WTC11 (cell line): ENCODE measurements around the gene SORCS1. TPM values are rescaled to one million over a fixed set of nuclear protein-coding genes. Genes with fewer than 3 reads are reported as not detected.

Source experiments
- ATAC-seq: fragments of 200-7000 bp; cut with Tn5 transposase; 2 replicates; pipeline ENCODE4 v1.10.0; 2021; ENCODE audit warnings: mild to moderate bottlenecking, moderate library complexity
- CTCF ChIA-PET: fragments of 300-600 bp; sonication (Branson Sonifier 250); formaldehyde crosslinking; loops from one replicate; lab custom pipeline; 2021; ENCODE audit warnings: antibody characterized with exemption; lab: Charles Lee
- POLR2A ChIA-PET: fragments of 350-600 bp; sonication (Branson Sonifier 250); formaldehyde crosslinking; loops from one replicate; lab custom pipeline; 2021; ENCODE audit warnings: antibody characterized with exemption; lab: Charles Lee
- DNase-seq: peaks from one replicate; pipeline ENCODE4 v3.0.0; 2021; ENCODE audit warnings: low spot score
- H3K27ac Mint-ChIP-seq: 2 replicates; pipeline ENCODE4 v1.8.0; 2021; ENCODE audit warnings: mixed read lengths
- H3K27me3 Mint-ChIP-seq: 2 replicates; pipeline ENCODE4 v1.8.0; 2021; ENCODE audit warnings: low read depth, mild to moderate bottlenecking, moderate library complexity, mixed read lengths
- H3K36me3 Mint-ChIP-seq: 2 replicates; pipeline ENCODE4 v1.8.0; 2021; ENCODE audit warnings: mixed read lengths
- H3K4me1 Mint-ChIP-seq: 2 replicates; pipeline ENCODE4 v1.8.0; 2022; ENCODE audit warnings: mixed read lengths
- H3K4me3 Mint-ChIP-seq: 2 replicates; pipeline ENCODE4 v1.8.0; 2021; ENCODE audit warnings: mild to moderate bottlenecking, moderate library complexity, mixed read lengths
- H3K9me3 Mint-ChIP-seq: 2 replicates; pipeline ENCODE4 v1.8.0; 2021; ENCODE audit warnings: mixed read lengths
- ELF4 ChIP-seq: sonication (generic); formaldehyde crosslinking; IDR thresholded peaks from 2 replicates; pipeline ENCODE4 v1.8.1; 2022; ENCODE audit warnings: low read depth, mild to moderate bottlenecking, moderate library complexity, missing genetic modification reagents
- ESRRA ChIP-seq: sonication (generic); formaldehyde crosslinking; IDR thresholded peaks from 2 replicates; pipeline ENCODE4 v1.8.1; 2022; ENCODE audit warnings: mild to moderate bottlenecking, missing genetic modification reagents, borderline replicate concordance
- FOXK1 ChIP-seq: sonication (generic); formaldehyde crosslinking; IDR thresholded peaks from 2 replicates; pipeline ENCODE4 v1.8.0; 2022; ENCODE audit warnings: mild to moderate bottlenecking, moderate library complexity, missing genetic modification reagents
- GTF2I ChIP-seq: fragments of 250-450 bp; sonication (Bioruptor Pico); conservative IDR thresholded peaks from 2 replicates; pipeline ENCODE4 v1.4.0; 2021; ENCODE audit warnings: mild to moderate bottlenecking
- JAZF1 ChIP-seq: fragments of 250-450 bp; sonication (Bioruptor Pico); IDR thresholded peaks from 2 replicates; pipeline ENCODE4 v1.9.0; 2021; ENCODE audit warnings: moderate library complexity, mild to moderate bottlenecking, inconsistent platforms
- JUN ChIP-seq: sonication (generic); formaldehyde crosslinking; IDR thresholded peaks from 2 replicates; pipeline ENCODE4 v1.8.0; 2023; ENCODE audit warnings: mild to moderate bottlenecking, missing genetic modification reagents
- KAT7 ChIP-seq: sonication (generic); formaldehyde crosslinking; IDR thresholded peaks from 2 replicates; pipeline ENCODE4 v1.8.1; 2023; ENCODE audit warnings: missing genetic modification reagents, mild to moderate bottlenecking, borderline replicate concordance
- SMAD3 ChIP-seq: sonication (generic); formaldehyde crosslinking; IDR thresholded peaks from 2 replicates; pipeline ENCODE4 v1.8.0; 2022; ENCODE audit warnings: missing genetic modification reagents, mild to moderate bottlenecking, borderline replicate concordance
- TCF7 ChIP-seq: sonication (generic); formaldehyde crosslinking; IDR thresholded peaks from 2 replicates; pipeline ENCODE4 v1.8.0; 2022; ENCODE audit warnings: mild to moderate bottlenecking, low read depth, missing genetic modification reagents, moderate library complexity
- TP53 ChIP-seq: sonication (generic); formaldehyde crosslinking; IDR thresholded peaks from 2 replicates; pipeline ENCODE4 v1.8.1; 2023; ENCODE audit warnings: mild to moderate bottlenecking, missing genetic modification reagents
- ZNF219 ChIP-seq: sonication (generic); formaldehyde crosslinking; IDR thresholded peaks from 2 replicates; pipeline ENCODE4 v1.8.0; 2023; ENCODE audit warnings: missing genetic modification reagents, mild to moderate bottlenecking, borderline replicate concordance
- ZNF396 ChIP-seq: fragments of 250-450 bp; sonication (Bioruptor Pico); IDR thresholded peaks from 2 replicates; pipeline ENCODE4 v1.8.0; 2021; ENCODE audit warnings: mild to moderate bottlenecking, moderate library complexity, borderline replicate concordance
- ZNF423 ChIP-seq: fragments of 250-450 bp; sonication (Bioruptor Pico); IDR thresholded peaks from 2 replicates; pipeline ENCODE4 v2.1.2; 2022; ENCODE audit warnings: mild to moderate bottlenecking, moderate library complexity
- total RNA-seq: library from RNA; stranded (reverse); gene quantifications from 3 replicates; pipeline ENCODE4 v1.2.3, GENCODE V29; 2021
- TF ChIP-seq, protein P1 (sequence below): sonication (generic); formaldehyde crosslinking; IDR thresholded peaks from 2 replicates; pipeline ENCODE4 v1.8.1; 2023; ENCODE audit warnings: mild to moderate bottlenecking, moderate library complexity, missing genetic modification reagents
- TF ChIP-seq, protein P2 (sequence below): fragments of 250-450 bp; sonication (Bioruptor Pico); IDR thresholded peaks from 2 replicates; pipeline ENCODE4 v1.9.0; 2021; ENCODE audit warnings: mild to moderate bottlenecking
- TF ChIP-seq, protein P3 (sequence below): sonication (generic); formaldehyde crosslinking; IDR thresholded peaks from 2 replicates; pipeline ENCODE4 v1.8.0; 2023; ENCODE audit warnings: missing genetic modification reagents, mild to moderate bottlenecking, borderline replicate concordance
- TF ChIP-seq, protein P4 (sequence below): sonication (generic); formaldehyde crosslinking; IDR thresholded peaks from 2 replicates; pipeline ENCODE4 v1.8.0; 2022; ENCODE audit warnings: mild to moderate bottlenecking, missing genetic modification reagents
- TF ChIP-seq, protein P5 (sequence below): fragments of 250-450 bp; sonication (Bioruptor Pico); IDR thresholded peaks from 2 replicates; pipeline ENCODE4 v1.9.0; 2021; ENCODE audit warnings: moderate library complexity, mild to moderate bottlenecking, inconsistent platforms, borderline replicate concordance
- TF ChIP-seq, protein P6 (sequence below): sonication (generic); formaldehyde crosslinking; IDR thresholded peaks from 2 replicates; pipeline ENCODE4 v1.8.1; 2022; ENCODE audit warnings: low read depth, missing genetic modification reagents, borderline replicate concordance
- TF ChIP-seq, protein P7 (sequence below): sonication (generic); formaldehyde crosslinking; IDR thresholded peaks from 2 replicates; pipeline ENCODE4 v1.8.1; 2022; ENCODE audit warnings: low read depth, mild to moderate bottlenecking, moderate library complexity, missing genetic modification reagents, borderline replicate concordance

SORCS1 gene
- total RNA-seq, 1 experiment from 2014 or later, result 3.3 TPM

DNA sequence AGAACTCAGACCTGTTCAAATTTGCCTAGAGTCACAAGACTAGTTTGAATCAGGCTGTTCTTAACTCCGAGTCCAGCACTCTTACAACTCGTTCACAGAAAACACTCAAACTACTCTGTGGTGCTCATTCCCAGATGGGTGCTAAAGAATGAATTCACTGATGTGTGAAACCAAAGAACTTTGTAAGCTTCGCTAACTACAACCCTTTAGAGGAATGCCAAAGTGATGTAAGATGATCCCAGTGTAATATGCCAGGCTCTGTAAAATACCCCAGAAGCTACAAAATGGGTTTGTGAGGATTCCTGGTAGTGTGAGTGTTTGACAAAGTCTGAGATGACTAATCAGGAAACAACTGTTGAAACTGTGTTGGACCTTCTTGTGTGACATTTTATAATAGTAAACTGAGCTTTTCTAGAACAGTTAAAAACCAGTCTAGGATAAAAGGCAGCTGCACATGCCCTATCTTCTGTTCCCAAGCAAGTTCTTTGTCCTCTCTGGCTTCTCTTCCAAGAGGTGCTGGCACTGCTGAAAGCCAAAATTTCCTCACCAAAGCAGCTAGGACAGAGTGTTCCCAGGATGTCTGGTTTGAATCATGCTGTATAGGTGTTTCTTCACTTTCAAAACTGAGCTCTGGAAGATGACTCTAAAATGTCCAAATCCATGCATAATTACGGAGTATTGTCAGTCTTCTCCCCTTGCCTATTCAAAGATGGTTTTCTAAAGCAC is 527.6 kb downstream of the SORCS1 start:
- CTCF ChIA-PET, result no interaction called here

More for the DNA sequence above, 527.6 kb downstream of the SORCS1 start:
- Mint-ChIP-seq H3K36me3 (no peaks in the 10 kb centered on the region), H3K9me3 (no peaks in the 10 kb centered on the region), H3K27me3 (no peaks in the 10 kb centered on the region), H3K27ac (no peak overlapping the region), H3K4me1 (no peaks in the 10 kb centered on the region), H3K4me3 (no peak overlapping the region)
- TF ChIP-seq TP53 (CRISPR knock-in tag), result no peak
- TF ChIP-seq, protein P1, sequence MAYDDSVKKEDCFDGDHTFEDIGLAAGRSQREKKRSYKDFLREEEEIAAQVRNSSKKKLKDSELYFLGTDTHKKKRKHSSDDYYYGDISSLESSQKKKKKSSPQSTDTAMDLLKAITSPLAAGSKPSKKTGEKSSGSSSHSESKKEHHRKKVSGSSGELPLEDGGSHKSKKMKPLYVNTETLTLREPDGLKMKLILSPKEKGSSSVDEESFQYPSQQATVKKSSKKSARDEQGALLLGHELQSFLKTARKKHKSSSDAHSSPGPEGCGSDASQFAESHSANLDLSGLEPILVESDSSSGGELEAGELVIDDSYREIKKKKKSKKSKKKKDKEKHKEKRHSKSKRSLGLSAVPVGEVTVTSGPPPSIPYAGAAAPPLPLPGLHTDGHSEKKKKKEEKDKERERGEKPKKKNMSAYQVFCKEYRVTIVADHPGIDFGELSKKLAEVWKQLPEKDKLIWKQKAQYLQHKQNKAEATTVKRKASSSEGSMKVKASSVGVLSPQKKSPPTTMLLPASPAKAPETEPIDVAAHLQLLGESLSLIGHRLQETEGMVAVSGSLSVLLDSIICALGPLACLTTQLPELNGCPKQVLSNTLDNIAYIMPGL, result no peak
- TF ChIP-seq TCF7, result no peak
- no peak for TF ChIP-seq ZNF423 (CRISPR knock-in tag)
- TF ChIP-seq JAZF1, result no peak
- TF ChIP-seq ESRRA (CRISPR knock-in tag), result no peak
- TF ChIP-seq, protein P2, sequence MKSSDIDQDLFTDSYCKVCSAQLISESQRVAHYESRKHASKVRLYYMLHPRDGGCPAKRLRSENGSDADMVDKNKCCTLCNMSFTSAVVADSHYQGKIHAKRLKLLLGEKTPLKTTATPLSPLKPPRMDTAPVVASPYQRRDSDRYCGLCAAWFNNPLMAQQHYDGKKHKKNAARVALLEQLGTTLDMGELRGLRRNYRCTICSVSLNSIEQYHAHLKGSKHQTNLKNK (CRISPR knock-in tag), result no peak
- no peak for TF ChIP-seq JUN (CRISPR knock-in tag)
- TF ChIP-seq FOXK1 (CRISPR knock-in tag), result no peak
- TF ChIP-seq, protein P3, sequence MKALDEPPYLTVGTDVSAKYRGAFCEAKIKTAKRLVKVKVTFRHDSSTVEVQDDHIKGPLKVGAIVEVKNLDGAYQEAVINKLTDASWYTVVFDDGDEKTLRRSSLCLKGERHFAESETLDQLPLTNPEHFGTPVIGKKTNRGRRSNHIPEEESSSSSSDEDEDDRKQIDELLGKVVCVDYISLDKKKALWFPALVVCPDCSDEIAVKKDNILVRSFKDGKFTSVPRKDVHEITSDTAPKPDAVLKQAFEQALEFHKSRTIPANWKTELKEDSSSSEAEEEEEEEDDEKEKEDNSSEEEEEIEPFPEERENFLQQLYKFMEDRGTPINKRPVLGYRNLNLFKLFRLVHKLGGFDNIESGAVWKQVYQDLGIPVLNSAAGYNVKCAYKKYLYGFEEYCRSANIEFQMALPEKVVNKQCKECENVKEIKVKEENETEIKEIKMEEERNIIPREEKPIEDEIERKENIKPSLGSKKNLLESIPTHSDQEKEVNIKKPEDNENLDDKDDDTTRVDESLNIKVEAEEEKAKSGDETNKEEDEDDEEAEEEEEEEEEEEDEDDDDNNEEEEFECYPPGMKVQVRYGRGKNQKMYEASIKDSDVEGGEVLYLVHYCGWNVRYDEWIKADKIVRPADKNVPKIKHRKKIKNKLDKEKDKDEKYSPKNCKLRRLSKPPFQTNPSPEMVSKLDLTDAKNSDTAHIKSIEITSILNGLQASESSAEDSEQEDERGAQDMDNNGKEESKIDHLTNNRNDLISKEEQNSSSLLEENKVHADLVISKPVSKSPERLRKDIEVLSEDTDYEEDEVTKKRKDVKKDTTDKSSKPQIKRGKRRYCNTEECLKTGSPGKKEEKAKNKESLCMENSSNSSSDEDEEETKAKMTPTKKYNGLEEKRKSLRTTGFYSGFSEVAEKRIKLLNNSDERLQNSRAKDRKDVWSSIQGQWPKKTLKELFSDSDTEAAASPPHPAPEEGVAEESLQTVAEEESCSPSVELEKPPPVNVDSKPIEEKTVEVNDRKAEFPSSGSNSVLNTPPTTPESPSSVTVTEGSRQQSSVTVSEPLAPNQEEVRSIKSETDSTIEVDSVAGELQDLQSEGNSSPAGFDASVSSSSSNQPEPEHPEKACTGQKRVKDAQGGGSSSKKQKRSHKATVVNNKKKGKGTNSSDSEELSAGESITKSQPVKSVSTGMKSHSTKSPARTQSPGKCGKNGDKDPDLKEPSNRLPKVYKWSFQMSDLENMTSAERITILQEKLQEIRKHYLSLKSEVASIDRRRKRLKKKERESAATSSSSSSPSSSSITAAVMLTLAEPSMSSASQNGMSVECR, result no peak
- TF ChIP-seq ZNF219 (CRISPR knock-in tag), result no peak
- TF ChIP-seq ELF4 (CRISPR knock-in tag), result no peak
- no peak for TF ChIP-seq ZNF396 (CRISPR knock-in tag)
- TF ChIP-seq KAT7 (CRISPR knock-in tag), result no peak
- TF ChIP-seq, protein P4, sequence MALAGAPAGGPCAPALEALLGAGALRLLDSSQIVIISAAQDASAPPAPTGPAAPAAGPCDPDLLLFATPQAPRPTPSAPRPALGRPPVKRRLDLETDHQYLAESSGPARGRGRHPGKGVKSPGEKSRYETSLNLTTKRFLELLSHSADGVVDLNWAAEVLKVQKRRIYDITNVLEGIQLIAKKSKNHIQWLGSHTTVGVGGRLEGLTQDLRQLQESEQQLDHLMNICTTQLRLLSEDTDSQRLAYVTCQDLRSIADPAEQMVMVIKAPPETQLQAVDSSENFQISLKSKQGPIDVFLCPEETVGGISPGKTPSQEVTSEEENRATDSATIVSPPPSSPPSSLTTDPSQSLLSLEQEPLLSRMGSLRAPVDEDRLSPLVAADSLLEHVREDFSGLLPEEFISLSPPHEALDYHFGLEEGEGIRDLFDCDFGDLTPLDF (CRISPR knock-in tag), result no peak
- no peak for TF ChIP-seq GTF2I (CRISPR knock-in tag)
- TF ChIP-seq, protein P5, sequence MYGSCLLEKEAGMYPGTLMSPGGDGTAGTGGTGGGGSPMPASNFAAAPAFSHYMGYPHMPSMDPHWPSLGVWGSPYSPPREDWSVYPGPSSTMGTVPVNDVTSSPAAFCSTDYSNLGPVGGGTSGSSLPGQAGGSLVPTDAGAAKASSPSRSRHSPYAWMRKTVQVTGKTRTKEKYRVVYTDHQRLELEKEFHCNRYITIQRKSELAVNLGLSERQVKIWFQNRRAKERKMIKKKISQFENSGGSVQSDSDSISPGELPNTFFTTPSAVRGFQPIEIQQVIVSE (CRISPR knock-in tag), result no peak
- TF ChIP-seq, protein P6, sequence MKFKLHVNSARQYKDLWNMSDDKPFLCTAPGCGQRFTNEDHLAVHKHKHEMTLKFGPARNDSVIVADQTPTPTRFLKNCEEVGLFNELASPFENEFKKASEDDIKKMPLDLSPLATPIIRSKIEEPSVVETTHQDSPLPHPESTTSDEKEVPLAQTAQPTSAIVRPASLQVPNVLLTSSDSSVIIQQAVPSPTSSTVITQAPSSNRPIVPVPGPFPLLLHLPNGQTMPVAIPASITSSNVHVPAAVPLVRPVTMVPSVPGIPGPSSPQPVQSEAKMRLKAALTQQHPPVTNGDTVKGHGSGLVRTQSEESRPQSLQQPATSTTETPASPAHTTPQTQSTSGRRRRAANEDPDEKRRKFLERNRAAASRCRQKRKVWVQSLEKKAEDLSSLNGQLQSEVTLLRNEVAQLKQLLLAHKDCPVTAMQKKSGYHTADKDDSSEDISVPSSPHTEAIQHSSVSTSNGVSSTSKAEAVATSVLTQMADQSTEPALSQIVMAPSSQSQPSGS (CRISPR knock-in tag), result no peak
- TF ChIP-seq, protein P7, sequence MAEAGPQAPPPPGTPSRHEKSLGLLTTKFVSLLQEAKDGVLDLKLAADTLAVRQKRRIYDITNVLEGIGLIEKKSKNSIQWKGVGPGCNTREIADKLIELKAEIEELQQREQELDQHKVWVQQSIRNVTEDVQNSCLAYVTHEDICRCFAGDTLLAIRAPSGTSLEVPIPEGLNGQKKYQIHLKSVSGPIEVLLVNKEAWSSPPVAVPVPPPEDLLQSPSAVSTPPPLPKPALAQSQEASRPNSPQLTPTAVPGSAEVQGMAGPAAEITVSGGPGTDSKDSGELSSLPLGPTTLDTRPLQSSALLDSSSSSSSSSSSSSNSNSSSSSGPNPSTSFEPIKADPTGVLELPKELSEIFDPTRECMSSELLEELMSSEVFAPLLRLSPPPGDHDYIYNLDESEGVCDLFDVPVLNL (CRISPR knock-in tag), result no peak
- TF ChIP-seq SMAD3 (CRISPR knock-in tag), result no peak
- ATAC-seq (no peak), DNase-seq (no peak)
- POLR2A ChIA-PET, result no interaction called here
